NCI-H2227 (cell line): ENCODE measurements around the gene BRINP2.

Source experiments
- DNase-seq: peaks from one replicate; lab custom pipeline; 2025; ENCODE audit not compliant: unreplicated experiment; lab: John Stamatoyannopoulos, UW

BRINP2 gene

GRCh38 chr1:177164380-177165068 is 6.2 kb upstream of the BRINP2 start, which contains the start of gene ASTN1:
Gene ASTN1, minus strand, starts transcription at chr1:177164712. Its CDS starts 36 bp downstream, at chr1:177164676.
- peak; percentile 67 for DNase-seq

- DNase-seq: no peak
Observed at GRCh38 chr1:177165069-177165439, 5.7 kb upstream of the BRINP2 start.

DNA sequence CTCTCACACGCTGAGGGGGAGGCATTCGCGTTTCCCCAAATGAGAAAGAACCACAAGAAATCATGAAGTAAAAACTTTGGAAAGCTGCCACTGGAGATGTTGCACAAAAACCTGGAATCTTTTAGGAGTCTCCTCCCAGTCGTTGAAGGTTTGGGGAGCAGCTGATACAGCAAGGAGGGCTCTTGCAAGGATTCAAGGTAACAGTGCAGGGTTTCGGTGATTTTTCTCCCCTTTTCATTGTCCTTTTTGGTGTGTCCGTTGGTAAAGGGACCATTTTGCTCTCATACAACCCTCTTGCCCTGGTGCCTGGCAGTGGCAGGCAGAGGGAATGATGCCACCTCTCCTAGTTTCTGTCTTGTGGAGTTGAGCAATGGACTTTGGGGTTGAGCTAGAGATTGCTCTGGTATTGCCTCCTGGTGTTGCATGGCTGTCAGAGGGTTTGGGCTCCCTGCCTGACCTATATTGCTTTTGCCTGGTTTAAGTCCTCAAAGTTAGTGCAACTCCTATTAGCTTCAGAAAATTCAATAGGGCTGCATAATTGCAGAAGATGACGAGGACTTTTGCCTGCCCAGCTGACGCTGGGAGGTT is 872 bp downstream of the BRINP2 start:
- no peak for DNase-seq

- DNase-seq: no peak
Observed at GRCh38 chr1:177172272-177172671, 1.5 kb downstream of the BRINP2 start.

DNA sequence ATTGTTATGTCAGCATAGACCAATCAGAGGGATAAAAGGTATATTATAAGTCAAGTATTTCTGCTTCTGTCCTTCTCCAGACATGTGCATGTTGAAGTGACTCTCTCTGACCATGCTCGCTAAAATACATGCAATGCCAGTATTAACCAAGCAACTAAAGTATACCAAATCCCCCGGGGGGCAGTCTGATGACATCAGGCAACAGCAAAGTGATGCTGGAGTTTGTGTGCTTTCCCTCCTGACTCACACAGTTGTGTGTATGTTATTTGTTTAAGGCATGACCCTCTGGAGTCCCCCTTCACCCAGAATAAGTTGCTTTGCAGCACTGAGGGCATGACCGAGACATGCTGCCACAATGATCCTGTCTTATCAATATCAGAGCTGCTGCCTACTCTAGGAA is 2.1 kb downstream of the BRINP2 start:
- no peak for DNase-seq

GRCh38 chr1:177173976-177174375 is 3.2 kb downstream of the BRINP2 start:
- no peak for DNase-seq

GRCh38 chr1:177174921-177175634 is 4.3 kb downstream of the BRINP2 start:
- DNase-seq: peak; percentile 28

DNA sequence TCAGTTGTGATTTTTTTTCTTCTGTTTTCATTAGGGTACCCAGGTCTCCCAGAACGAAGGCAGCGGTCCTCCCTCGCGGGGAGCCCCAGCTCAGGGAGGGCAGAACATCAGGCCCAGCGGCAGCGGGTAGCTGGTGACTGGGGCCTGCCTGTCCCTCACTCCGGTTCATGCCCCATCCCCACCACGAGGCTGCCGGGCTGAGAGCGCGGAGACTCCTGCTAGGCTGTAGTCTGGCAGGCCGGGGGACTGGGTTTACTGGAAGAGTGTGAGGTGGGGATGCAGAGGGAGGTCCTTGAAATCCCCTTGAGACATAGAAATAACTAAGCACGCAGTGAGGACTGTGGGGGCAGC is 10.5 kb downstream of the BRINP2 start:
- peak; percentile 49 for DNase-seq

DNA sequence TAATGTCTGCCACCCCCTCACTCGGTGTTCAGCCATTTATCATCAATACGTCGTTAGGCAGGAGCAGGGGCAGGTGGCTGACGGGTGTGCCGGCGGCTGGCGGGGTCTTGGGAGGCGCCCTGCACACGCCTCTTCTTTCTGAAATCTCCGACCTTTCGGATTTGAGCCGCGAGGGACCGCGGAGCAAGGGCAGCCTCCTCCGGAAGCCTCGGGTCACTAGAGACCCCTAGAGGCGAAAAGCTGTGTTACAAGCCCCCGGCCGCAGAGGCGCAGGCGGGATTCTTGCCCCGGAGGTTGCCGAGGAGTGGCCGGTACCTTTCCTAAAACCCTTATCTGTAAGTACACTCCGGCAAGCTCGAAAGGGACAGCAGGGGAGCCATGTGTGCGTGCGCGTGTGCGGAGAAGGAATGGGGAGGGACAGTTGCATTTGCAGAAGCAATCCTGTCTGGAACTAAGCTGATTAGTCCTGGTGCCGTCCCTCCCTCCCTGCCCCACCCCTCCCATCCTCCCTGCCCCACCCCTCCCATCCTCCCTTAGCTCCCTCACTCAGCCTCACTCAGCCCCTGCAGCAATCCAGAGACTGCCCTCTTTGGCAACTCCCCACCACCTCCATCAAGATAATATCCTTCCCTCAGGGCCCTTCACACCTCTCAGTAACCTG is 11.0 kb downstream of the BRINP2 start:
- DNase-seq: peak; percentile 91

- no peak for DNase-seq
Observed at GRCh38 chr1:177183836-177184235, 13.1 kb downstream of the BRINP2 start.

DNA sequence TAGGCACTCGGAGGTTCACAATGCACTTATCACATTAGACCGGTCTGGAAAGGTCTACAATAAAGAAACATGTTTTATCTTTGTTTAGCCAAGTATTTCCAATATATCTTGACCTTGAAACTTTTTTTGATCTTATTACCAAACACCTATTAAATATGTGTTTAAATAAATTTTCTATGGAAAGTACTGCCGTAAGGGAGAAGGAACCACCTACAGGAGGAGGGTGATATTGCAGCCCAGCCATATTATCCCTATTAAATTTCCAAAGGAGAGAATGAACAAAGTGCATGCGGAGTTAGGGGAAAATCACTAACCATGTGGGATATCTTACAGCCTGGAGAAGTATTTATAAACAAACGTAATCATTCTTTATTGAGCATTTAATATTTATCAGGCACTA is 14.5 kb downstream of the BRINP2 start:
- peak; percentile 14 for DNase-seq

DNA sequence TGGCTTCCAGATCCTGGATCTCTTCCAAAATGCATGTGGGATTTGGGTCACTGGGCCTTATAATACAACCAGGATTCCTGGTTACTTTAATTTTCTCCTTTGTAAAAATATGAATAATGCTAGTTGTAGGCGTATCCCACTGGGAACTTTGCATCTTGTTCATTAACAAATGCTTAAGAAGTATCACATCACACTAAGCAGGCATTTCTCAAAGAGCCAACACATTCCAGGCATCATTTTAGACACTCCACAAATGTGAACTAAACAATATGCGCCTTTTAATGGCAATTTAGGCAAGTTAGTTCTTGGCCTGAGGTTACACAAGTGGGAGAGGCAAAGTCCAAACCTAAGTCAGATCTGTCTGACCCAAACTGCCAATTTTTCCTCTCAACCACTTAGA is 15.9 kb downstream of the BRINP2 start:
- DNase-seq: no peak

DNA sequence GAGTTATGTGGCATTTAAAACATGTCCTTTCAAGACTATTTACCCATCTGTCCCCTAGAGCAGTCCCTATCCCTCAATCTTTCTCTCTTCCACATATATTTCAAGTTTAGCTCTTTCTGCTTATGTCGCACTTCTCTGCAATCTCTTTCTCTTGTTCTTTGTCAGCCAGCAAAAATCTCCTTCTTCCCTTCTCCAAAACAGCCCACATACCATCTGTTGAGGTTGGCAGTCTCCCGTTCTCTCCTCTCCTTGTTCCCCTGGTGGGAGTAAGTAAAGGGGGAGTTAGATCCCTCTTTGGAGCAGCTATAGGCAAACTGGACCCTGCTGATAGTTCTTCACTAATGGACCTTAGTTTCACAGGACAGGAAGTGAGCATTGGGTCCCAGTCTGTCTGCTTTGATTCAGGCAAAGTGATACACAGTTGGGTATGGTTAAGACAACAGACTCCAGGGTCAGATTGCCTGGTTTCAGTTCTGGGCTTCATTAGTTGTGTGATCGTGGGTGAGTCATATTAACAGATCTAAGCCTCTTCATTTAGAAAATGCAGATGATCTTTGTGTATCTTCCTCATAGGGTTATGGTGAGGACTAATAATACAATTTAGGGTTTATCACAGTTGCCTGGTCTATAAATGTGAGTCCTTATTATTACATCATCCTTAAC is 19.7 kb downstream of the BRINP2 start:
- DNase-seq: no peak

DNA sequence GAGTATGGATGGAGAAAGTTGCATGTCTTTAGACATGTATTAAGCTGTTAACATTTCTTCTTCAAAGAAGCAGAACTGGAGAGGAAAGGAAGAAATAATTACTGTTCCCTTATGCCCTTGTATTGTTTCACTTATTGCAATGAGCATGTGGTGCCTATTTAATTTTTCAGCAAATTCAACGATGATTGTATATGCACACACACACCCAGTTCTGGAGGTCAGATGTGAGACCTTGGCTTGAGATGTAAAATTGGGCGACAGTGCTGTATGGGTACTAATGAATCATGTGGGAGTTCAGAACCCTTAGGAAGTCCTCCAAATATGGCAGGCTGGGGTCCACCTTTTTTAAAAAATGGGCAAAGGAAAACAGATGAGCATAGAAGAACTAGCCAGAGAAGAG is 27.5 kb downstream of the BRINP2 start:
- no peak for DNase-seq

GRCh38 chr1:177200290-177200689 is 29.5 kb downstream of the BRINP2 start:
- DNase-seq: no peak

DNA sequence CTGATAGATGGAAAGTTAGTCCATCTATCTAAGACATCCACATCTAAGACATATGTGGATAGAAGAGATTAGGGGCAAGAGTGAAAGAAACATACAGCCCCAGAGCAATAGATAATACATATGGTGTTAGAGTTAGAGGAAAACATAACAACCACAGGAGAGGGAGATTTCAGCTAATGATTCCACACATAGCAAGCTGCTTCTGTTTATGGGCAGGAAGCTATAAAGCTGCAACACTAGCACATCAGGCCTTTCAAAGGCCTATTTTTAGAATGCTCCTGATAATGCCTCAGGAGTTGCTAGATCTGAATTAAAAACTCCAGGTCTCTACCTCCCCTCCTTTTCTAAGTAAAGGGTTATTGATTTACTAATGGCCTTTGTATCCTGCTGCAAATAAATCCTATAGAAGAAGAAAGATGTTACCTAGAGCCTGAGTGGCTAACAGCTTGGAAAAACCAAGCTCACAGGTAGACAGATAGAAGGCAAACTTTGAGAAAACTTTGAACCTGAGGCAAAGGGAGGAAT is 36.1 kb downstream of the BRINP2 start:
- DNase-seq: no peak

DNA sequence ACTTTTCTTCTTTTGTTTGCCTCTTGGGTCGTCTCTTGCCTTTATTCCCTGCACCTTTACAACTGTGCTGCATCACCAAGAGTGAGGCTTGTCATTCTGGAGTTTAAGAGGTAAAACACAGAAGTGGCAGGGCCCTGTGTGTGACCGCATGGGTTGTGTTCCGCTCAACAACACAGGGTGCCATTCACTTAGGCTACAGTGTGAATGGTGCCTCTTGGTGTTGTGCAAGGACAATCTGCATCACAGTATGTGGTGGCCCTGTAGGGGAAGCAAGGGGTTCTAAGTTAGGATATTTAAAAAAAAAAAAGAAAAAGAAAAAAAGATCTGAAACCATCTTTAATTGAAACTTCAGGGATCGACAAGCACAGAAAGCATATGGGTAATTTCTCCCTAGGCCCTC is 38.2 kb downstream of the BRINP2 start:
- no peak for DNase-seq

DNA sequence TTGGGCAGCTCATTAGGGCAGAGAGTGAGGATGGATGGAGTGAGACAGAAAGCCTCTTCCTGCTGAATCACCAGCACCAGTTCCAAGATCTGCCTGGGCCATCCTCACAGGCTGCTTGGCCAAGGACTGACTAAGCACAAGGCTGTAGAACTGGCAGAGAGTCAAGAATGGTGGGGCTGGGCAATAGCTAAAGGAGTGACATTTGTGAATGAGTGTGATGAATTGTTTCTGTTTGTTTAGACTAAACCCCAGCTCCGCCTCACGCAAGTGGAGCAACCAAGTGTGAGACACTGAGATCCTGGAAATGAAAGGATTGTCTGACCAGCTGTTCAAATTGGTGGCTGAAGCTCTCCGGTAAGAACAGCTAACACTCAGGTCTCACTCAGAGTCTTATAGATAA is 38.6 kb downstream of the BRINP2 start:
- DNase-seq: peak; percentile 81

DNA sequence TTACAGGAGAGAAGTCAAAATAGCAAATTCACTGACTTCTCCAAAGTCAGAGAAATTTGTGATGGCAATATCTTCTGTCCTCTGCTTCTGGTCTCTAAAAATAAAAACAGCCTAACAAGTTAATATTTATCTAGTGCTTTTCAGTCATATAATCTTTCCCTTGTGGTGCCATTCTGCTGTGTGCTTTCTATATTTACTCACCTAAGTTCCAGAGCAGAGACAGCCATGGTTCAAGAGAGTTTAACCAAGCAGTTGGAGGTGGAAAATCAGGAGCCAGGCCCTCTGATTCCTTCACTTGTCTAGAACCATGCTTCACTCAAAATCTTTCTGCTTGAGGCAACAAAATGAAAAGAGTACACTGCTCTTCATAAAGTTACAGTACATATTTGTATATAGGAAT is 39.3 kb downstream of the BRINP2 start:
- DNase-seq: no peak

DNA sequence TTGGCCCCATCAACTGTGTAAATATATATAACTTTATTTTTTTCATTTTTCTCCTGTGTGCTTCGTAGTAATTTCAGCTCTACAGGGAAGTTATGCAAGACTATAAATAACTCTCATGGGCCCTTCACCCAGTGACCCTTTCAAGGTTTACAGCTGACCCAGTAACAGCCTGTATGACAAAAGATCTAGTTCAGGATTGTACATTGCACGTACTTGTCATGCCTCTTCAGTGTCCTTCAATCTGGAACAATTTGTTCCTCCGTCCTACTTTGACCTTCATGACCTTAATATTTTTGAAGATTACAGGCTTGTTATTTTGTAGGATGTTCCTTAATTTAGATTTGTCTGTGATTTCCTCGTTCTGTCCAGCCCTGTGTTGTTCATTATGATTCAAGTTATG is 40.5 kb downstream of the BRINP2 start:
- peak; percentile 49 for DNase-seq

DNA sequence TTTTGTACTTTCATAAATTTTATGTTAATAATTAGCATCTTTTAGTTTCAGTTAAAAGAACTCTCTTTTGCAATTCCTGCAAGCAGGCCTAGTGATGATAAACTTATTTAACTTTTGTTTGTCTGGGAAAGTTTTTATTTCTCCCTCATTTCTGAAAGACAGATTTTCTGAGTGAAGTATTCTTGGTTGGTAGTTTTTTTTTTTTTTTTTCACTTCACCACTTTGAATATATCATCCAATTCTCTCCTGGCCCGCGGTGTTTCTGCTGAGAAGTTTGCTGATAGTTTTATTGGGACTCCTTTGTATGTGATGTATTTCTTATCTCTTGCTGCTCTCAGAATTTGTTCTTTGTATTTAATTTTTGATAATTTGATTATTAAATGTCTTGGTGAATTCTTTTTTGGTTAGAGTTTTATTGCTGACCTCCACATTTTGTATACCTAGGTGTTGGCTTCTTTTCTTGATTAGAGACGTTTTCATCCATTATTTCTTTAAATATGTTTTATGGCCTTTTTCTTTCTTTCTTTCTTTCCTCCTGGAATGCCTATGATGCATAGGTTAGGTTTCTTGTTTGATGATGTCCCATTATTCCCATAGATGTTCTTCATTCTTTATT is 45.9 kb downstream of the BRINP2 start:
- no peak for DNase-seq
